GM21529 (cell line): ENCODE results near the gene FGFBP3.
"Not testable (repeated sequence)": the region's sequence is repeated elsewhere in the genome, so short reads cannot be mapped to it uniquely, and the experiment has no call there.

Experiments
- ATAC-seq: cut with Tn5 transposase; IDR thresholded peaks from one replicate; pipeline ENCODE4 v1.9.1; 2021; ENCODE audit not compliant: unreplicated experiment

The FGFBP3 gene

GRCh38 chr10:91901784-91902677, 7.3 kb downstream of the FGFBP3 start:
- no peak for ATAC-seq

GRCh38 chr10:91897421-91897820, 11.9 kb downstream of the FGFBP3 start:
- no peak for ATAC-seq

GRCh38 chr10:91896212-91896756, 13.0 kb downstream of the FGFBP3 start:
- ATAC-seq = no peak

GRCh38 chr10:91894261-91894685, 15.0 kb downstream of the FGFBP3 start:
- not testable (repeated sequence) for ATAC-seq

- no peak for ATAC-seq
Measured at GRCh38 chr10:91893051-91893450, 16.2 kb downstream of the FGFBP3 start.

- no peak for ATAC-seq
Measured at GRCh38 chr10:91891125-91892001, 17.9 kb downstream of the FGFBP3 start.

- ATAC-seq = no peak
Measured at GRCh38 chr10:91887272-91888076, 21.8 kb downstream of the FGFBP3 start.

- ATAC-seq = no peak
Measured at GRCh38 chr10:91886954-91887271, 22.4 kb downstream of the FGFBP3 start.

- no peak for ATAC-seq
Measured at GRCh38 chr10:91885362-91886079, 23.8 kb downstream of the FGFBP3 start.

GRCh38 chr10:91884536-91884935, 24.8 kb downstream of the FGFBP3 start:
- no peak for ATAC-seq

GRCh38 chr10:91883549-91884444, 25.5 kb downstream of the FGFBP3 start:
- ATAC-seq = no peak

- ATAC-seq = no peak
Measured at GRCh38 chr10:91880310-91880709, 29.0 kb downstream of the FGFBP3 start.

- no peak for ATAC-seq
Measured at GRCh38 chr10:91879515-91880170, 29.6 kb downstream of the FGFBP3 start.

- no peak for ATAC-seq
Measured at GRCh38 chr10:91875779-91876178, 33.5 kb downstream of the FGFBP3 start.

GRCh38 chr10:91875156-91875555, 34.1 kb downstream of the FGFBP3 start:
- no peak for ATAC-seq

- no peak for ATAC-seq
Measured at GRCh38 chr10:91865562-91866081, 43.7 kb downstream of the FGFBP3 start.

GRCh38 chr10:91864744-91865143, 44.5 kb downstream of the FGFBP3 start:
- no peak for ATAC-seq

- ATAC-seq = no peak
Measured at GRCh38 chr10:91864099-91864498, 45.2 kb downstream of the FGFBP3 start.
